Glomerular visceral epithelial cell (primary cell): ENCODE results near the gene PLA2G6.
"Not testable (repeated sequence)": the region's sequence is repeated elsewhere in the genome, so short reads cannot be mapped to it uniquely, and the experiment has no call there.

Experiments used
- DNase-seq: peaks from one replicate; pipeline ENCODE4 v3.0.0-alpha.2; 2016; ENCODE audit errors: extremely low spot score

The PLA2G6 gene

DNA sequence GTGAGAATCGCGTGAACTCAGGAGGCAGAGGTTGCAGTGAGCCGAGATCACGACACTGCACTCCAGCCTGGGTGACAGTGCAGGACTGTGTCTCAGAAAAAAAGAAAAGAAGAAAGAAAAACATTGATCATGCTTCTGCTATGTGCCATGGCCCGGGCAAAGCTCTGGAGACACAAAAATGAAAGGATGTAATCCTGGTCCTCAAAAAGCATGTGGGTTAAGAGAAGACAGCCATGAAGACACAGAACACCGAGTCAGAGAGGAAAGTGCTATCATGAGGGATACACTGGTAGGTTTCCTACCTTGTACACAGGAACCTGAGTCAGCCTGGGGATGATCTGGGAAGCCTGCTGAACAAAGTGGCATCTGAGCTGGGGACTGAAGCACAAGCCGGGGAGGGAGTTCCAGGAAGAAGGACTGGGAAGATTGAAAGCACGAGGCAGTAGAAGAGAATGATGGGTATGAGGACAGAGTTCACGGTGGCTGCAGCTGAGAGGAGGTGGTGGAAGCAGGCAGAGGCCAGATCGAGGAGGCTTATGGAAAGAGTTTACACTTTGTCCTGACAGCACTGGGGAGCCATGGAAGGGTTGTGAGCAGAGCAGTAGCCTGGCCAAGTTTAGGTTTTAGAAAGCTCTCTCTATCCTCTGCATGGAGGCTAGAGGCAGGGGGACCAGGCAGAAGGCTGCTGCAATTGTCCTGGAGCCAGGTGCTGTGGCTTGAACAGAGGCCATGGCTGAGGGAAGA, 10.3 kb upstream of the PLA2G6 start:
- no peak for DNase-seq

DNA sequence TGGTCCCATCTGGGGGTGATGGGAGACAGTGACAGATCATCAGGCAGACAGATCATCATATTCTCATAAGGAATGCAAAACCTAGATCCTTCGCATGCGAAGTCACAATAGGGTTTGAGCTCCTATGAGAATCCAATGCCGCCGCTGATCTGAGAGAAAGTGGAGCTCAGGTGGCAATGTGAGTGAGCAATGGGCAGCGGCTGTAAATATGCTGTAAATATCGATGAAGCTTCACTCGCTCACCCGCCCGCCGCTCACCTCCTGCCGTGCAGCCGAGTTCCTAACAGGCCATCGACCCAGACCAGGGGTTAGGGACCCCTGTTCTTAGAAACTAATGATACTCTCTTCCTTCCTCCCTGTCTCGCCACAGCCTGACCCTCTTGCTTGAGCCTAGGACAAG, 9.4 kb upstream of the PLA2G6 start:
- DNase-seq = no peak

DNA sequence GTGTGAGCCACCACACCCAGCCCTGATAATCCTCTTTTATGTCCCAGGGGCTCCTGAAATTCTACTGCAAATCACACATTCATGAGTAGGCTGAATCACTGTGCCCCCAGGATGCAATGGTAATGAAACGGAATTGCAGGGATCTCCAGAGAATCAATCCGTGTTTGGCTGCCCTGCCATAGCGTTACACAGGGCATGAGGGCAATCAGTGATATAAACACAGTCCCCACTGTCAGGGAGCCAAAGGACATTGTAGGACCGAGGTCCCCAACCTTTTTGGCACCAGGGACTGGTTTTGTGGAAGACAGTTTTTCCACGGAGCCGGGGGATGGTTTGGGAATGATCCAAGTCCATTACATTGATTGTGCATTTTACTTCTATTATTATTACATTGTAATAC, 9.0 kb upstream of the PLA2G6 start:
- DNase-seq = no peak

DNA sequence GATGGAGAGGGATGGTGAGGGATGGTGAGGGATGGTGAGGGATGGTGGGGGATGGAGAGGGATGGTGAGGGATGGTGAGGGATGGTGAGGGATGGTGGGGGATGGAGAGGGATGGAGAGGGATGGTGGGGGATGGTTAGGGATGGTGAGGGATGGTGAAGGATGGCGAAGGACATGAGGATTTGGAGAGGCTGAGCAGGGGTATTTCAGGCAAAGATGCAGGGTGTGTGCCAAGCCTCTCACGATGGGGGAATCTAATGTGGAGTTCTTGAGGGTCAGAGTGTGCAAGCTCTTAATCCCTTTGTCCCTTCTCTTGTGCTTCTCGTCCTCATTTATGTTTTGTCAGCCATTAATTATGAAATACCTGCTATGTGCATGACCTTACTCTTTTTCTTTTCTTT, 7.5 kb upstream of the PLA2G6 start:
- DNase-seq = no peak

GRCh38 chr22:38187413-38188212, 6.0 kb upstream of the PLA2G6 start:
- DNase-seq = no peak

- DNase-seq = no peak
Measured at GRCh38 chr22:38186429-38186828, 4.8 kb upstream of the PLA2G6 start.

DNA sequence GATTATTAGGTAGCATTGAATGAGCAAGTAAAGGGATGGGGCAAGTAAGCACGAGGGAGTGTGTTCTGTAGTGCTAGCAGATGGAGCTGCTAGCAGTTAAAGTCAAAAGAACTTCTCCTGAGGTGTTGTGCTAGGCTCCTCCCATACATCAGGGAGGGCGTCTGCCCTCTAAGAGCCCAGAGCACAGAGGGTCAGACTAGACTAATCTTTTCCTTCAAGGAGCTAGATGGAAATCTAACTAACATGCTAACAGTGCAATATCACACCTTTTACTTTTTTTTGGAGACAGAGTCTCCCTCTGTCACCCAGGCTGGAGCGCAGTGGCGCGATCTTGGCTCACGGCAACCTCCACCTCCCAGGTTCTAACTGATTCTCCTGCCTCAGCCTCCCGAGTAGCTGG, 3.2 kb upstream of the PLA2G6 start:
- DNase-seq = no peak

DNA sequence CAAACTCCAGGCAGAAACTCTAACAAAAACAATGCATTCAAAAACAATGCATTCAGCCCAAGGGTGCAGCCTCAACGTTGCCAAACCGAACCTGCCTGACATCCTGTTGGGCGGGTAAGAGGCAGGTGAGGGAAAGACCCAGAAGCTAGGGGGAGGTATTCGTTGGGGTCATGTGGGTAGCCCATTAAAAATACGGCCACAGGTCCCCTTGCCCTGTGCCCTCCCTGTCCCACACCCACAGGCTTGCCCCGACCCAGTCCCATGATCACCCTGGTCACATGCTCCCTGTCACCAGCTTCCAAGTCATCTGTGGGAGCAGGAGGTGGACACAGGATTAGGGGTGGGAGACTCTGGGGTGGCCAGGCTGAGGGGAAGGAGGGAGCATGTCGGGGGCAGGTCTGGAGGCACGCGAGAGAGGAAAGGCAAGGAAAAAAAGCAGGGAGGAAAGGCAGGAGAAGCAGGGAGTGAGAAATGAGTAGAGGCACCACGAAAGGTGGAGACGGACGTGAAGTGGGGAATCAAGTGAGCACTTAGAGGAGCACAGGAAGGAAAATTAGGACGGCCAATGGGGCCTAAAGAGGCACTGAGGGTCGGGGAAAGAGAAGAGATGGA, 683 bp downstream of the PLA2G6 start:
- DNase-seq = no peak

DNA sequence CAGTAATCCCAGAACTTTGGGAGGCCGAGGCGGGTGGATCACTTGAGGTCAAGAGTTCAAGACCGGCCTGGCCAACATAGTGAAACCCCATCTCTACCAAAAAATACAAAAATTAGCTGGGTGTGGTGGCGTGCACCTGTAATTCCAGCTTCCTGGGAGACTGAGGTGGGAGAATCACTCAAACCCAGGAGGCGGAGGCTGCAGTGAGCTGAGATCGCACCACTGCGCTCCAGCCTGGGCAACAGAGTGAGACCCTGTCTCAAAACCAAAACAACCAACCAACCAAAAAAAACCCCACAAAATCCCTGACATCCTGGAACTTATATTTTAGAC, 3.1 kb downstream of the PLA2G6 start:
- DNase-seq = not testable (repeated sequence)

GRCh38 chr22:38177926-38178604, 3.6 kb downstream of the PLA2G6 start:
- DNase-seq = peak; percentile 73

DNA sequence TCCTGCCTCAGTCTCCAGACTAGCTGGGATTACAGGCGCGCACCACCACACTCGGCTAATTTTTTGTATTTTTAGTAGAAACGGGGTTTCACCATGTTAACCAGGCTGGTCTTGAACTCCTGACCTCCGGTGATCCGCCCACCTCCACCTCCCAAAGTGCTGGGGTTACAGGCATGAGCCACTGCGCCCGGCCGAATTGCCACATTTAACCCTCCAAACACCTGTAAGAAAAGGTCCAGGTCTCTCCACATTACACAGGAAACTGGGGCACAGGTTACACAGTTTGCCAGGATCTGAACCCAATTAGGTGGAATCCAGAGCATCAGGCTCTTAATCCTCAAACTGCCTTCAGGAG, 4.1 kb downstream of the PLA2G6 start:
- DNase-seq = not testable (repeated sequence)

GRCh38 chr22:38177044-38177443, 4.6 kb downstream of the PLA2G6 start:
- no peak for DNase-seq

DNA sequence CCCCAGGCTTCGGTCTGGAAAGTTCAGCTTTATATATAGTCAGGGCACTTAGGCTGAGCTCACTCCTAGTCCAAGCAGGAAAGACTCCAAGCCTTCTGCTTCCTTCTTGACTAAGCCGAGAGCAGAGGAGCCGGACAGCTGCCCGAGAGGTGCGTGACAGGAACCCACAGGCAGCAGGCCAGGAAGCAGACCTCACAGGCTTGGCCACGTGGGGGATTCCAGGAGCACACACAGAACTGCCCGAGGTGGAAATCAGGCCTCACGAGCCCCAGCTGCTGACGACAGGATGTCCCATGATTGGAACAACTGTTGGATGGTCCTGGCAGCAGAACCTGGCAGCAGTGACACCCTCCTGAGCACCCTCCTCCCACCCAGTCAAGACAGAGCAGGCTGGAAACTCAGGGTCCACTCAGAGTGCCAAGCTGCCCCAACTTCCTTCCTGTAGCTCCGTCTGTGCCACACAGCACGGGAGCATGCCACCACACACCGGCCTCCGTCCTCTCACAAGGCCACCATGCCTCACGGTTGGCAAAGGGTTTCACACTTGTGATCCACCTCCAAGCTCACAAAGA, 5.4 kb downstream of the PLA2G6 start:
- peak; percentile 93 for DNase-seq

GRCh38 chr22:38175206-38176118, 6.2 kb downstream of the PLA2G6 start:
- no peak for DNase-seq

- DNase-seq = no peak
Measured at GRCh38 chr22:38174626-38175025, 7.0 kb downstream of the PLA2G6 start.

GRCh38 chr22:38173641-38173906, 8.1 kb downstream of the PLA2G6 start:
- no peak for DNase-seq

- no peak for DNase-seq
Measured at GRCh38 chr22:38172832-38173640, 8.6 kb downstream of the PLA2G6 start.

- DNase-seq = no peak
Measured at GRCh38 chr22:38171927-38172831, 9.5 kb downstream of the PLA2G6 start.

- no peak for DNase-seq
Measured at GRCh38 chr22:38170469-38170868, 11.2 kb downstream of the PLA2G6 start.
